OCI-LY7 (cell line): ENCODE measurements around the gene NTRK1. TPM values are rescaled to one million over a fixed set of nuclear protein-coding genes. Genes with fewer than 3 reads are reported as not detected.
A peak's percentile ranks its signal among the peaks of the same experiment; 100 is the strongest.

Experiments used
- BruUV-seq: library from RNA; stranded (reverse); fragments of 400-500 nt; replicated peaks from 2 replicates; lab custom pipeline; 2021; lab: Mats Ljungman, UMichigan
- CTCF ChIA-PET: fragments of 300-600 bp; sonication (Branson Sonifier 250); formaldehyde crosslinking; loops from one replicate; lab custom pipeline; 2022; ENCODE audit warnings: antibody characterized with exemption; ENCODE audit not compliant: unreplicated experiment; lab: Charles Lee
- POLR2A ChIA-PET: fragments of 300-600 bp; sonication (Branson Sonifier 250); formaldehyde crosslinking; loops from one replicate; lab custom pipeline; 2022; ENCODE audit warnings: antibody characterized with exemption; lab: Charles Lee
- DNase-seq: peaks from one replicate; pipeline ENCODE4 v3.0.0-alpha.2; 2015; ENCODE audit warnings: low spot score
- H2AFZ ChIP-seq: fragments of 200-600 bp; sonication (generic), shearing (Covaris generic); 2 replicates; pipeline ENCODE4 v1.6.1; 2014; ENCODE audit warnings: mild to moderate bottlenecking, antibody characterized with exemption, low read length, moderate library complexity
- H3K27ac ChIP-seq: fragments of 200-600 bp; sonication (generic); 2 replicates; pipeline ENCODE4 v1.5.1; 2014; ENCODE audit warnings: mixed run types, low read depth, mild to moderate bottlenecking, moderate library complexity, low read length, inconsistent platforms; ENCODE audit not compliant: poor library complexity, severe bottlenecking
- H3K36me3 ChIP-seq: fragments of 200-600 bp; sonication (generic); 2 replicates; pipeline ENCODE4 v1.6.1; 2014; ENCODE audit warnings: mild to moderate bottlenecking, antibody characterized with exemption, low read length, moderate library complexity, mixed read lengths; ENCODE audit not compliant: insufficient read depth
- H3K4me1 ChIP-seq: fragments of 200-600 bp; sonication (generic); 2 replicates; pipeline ENCODE4 v1.5.1; 2014; ENCODE audit warnings: mild to moderate bottlenecking, low read length; ENCODE audit not compliant: insufficient read depth, poor library complexity, severe bottlenecking
- H3K4me2 ChIP-seq: fragments of 200-600 bp; sonication (generic); 2 replicates; pipeline ENCODE4 v1.6.1; 2014; ENCODE audit warnings: mild to moderate bottlenecking, low read length
- H3K4me3 ChIP-seq: fragments of 200-600 bp; sonication (generic); 2 replicates; pipeline ENCODE4 v1.5.1; 2014; ENCODE audit warnings: mild to moderate bottlenecking, low read depth, low read length; ENCODE audit not compliant: poor library complexity, severe bottlenecking
- H3K79me2 ChIP-seq: fragments of 200-600 bp; sonication (generic); 2 replicates; pipeline ENCODE4 v1.6.1; 2016; ENCODE audit warnings: low read depth, mild to moderate bottlenecking, low read length, moderate library complexity, mixed read lengths; ENCODE audit not compliant: insufficient read depth
- H3K9me2 ChIP-seq: fragments of 200-600 bp; sonication (generic); 2 replicates; pipeline ENCODE4 v1.6.1; 2016; ENCODE audit warnings: mild to moderate bottlenecking, low read length, mixed read lengths; ENCODE audit not compliant: insufficient read depth
- H3K9me3 ChIP-seq: fragments of 200-600 bp; sonication (generic); 2 replicates; pipeline ENCODE4 v1.6.1; 2014; ENCODE audit warnings: mild to moderate bottlenecking, mixed run types, low read length, mixed read lengths
- H4K20me1 ChIP-seq: fragments of 200-600 bp; sonication (generic); 2 replicates; pipeline ENCODE4 v1.6.1; 2014; ENCODE audit warnings: mild to moderate bottlenecking, antibody characterized with exemption, low read length, moderate library complexity, mixed read lengths; ENCODE audit not compliant: insufficient read depth
- CTCF ChIP-seq: fragments of 200-600 bp; sonication (generic); conservative IDR thresholded peaks from 2 replicates; pipeline ENCODE4 v1.5.1; 2014; ENCODE audit warnings: mild to moderate bottlenecking, antibody characterized with exemption, low read length, moderate library complexity, mixed read lengths
- EZH2phosphoT487 ChIP-seq: fragments of 200-600 bp; sonication (generic); IDR thresholded peaks from 2 replicates; pipeline ENCODE4 v1.6.1; 2018; ENCODE audit warnings: low read depth, borderline replicate concordance, mild to moderate bottlenecking, mixed run types, antibody characterized with exemption, low read length, moderate library complexity, mixed read lengths
- intact Hi-C: fragments of 100-400 bp; cut with micrococcal nuclease; formaldehyde crosslinking; loops from one replicate; pipeline ENCODE4 v1.10.0; 2022; ENCODE audit not compliant: unreplicated experiment
- total RNA-seq, 2 experiments: library from RNA; depleted of rRNA in 1 of 2; stranded (reverse); fragments of >200 nt in 1 of 2; shearing (Covaris generic) in 1 of 2; gene quantifications; 2 replicates each; pipeline ENCODE4 v1.2.3, GENCODE V29; 2014 to 2022

Gene NTRK1
- total RNA-seq, 2 experiments from 2014 or later: not detected

GRCh38 chr1:156815307-156815826 is 45.3 kb upstream of the NTRK1 start:
- H3K27ac ChIP-seq: no peak overlapping the region

GRCh38 chr1:156815961-156816422 is 44.7 kb upstream of the NTRK1 start:
- DNase-seq: no peak
- Histone ChIP-seq H3K9me2 (no peaks in the 10 kb centered on the region), H3K4me2 (peak overlapping the region; percentile 64), H3K4me1 (peaks cover 27% of the 10 kb centered on the region), H3K36me3 (no peaks in the 10 kb centered on the region), H3K9me3 (no peaks in the 10 kb centered on the region), H4K20me1 (no peaks in the 10 kb centered on the region), H3K79me2 (no peaks in the 10 kb centered on the region), H2AFZ (peak overlapping the region; percentile 76; the same call in 1 of the 2 replicates), H3K4me3 (peak overlapping the region; percentile 54), H3K27ac (no peak overlapping the region)
- TF ChIP-seq EZH2phosphoT487 (no peak), CTCF (no peak)
- CTCF ChIA-PET: no interaction called here
- POLR2A ChIA-PET: no interaction called here
- intact Hi-C loops: no loop called here
- no TSS peak for BruUV-seq

More at GRCh38 chr1:156815307-156815826, 45.3 kb upstream of the NTRK1 start:
- no peak overlapping the region for H3K4me3 ChIP-seq
- no peaks in the 10 kb centered on the region for H4K20me1 ChIP-seq
- POLR2A ChIA-PET: no interaction called here
- no TSS peak for BruUV-seq
- H3K9me2 ChIP-seq: no peaks in the 10 kb centered on the region
- no peak for DNase-seq
- CTCF ChIA-PET: no interaction called here
- H3K36me3 ChIP-seq: no peaks in the 10 kb centered on the region
- no peak for TF ChIP-seq CTCF
- TF ChIP-seq EZH2phosphoT487: no peak
- peaks cover 27% of the 10 kb centered on the region for H3K4me1 ChIP-seq
- no peaks in the 10 kb centered on the region for H3K79me2 ChIP-seq
- 0 out of 2 replicates have a peak overlapping the region, but pooled peaks have one; percentile 64 for H3K4me2 ChIP-seq
- no peak overlapping the region for H2AFZ ChIP-seq
- no peaks in the 10 kb centered on the region for H3K9me3 ChIP-seq
- intact Hi-C loops: no loop called here

- H3K4me1 ChIP-seq: peaks cover 27% of the 10 kb centered on the region
Measured at GRCh38 chr1:156816561-156817328, 43.9 kb upstream of the NTRK1 start, which contains the start of gene SH2D2A. Gene SH2D2A (minus strand): TSS chr1:156816848. CDS start chr1:156816708, 140 bp downstream.

More at GRCh38 chr1:156816561-156817328, 43.9 kb upstream of the NTRK1 start, which contains the start of gene SH2D2A:
- ChIA-PET CTCF (interaction anchor here (0.6 kb wide), 1 partner anchor 107 kb away, joined by 3 read pairs; no protein-coding TSS in a partner anchor), POLR2A (no interaction called here)
- intact Hi-C loops: no loop called here
- H3K36me3 ChIP-seq: no peaks in the 10 kb centered on the region
- H3K79me2 ChIP-seq: no peaks in the 10 kb centered on the region
- peak within 1 kb of the TSS; percentile 76 for H2AFZ ChIP-seq
- peak within 1 kb of the TSS; percentile 64 for H3K4me2 ChIP-seq
- peak; percentile 84 for DNase-seq
- no peaks in the 10 kb centered on the region for H4K20me1 ChIP-seq
- TF ChIP-seq EZH2phosphoT487 (no peak), CTCF (no peak)
- no peaks in the 10 kb centered on the region for H3K9me3 ChIP-seq
- no peak within 1 kb of the TSS for H3K27ac ChIP-seq
- no TSS peak for BruUV-seq
- H3K4me3 ChIP-seq: peak within 1 kb of the TSS; percentile 54
- H3K9me2 ChIP-seq: no peaks in the 10 kb centered on the region
